Measurements from ENCODE around the gene TPST2.

Gene TPST2

GRCh38 chr22:26479043-26479791 lies 110.7 kb downstream of the TPST2 start:
- H3K4me3 ChIP-seq (ENCODE audit: low read length): peak overlapping the region; percentile 97
- no peaks in the 10 kb centered on the region for H3K9me2 ChIP-seq (replicated peaks; ENCODE audit: control insufficient read depth, low read length)
- peaks cover 68% of the 10 kb centered on the region for H3K4me1 ChIP-seq (ENCODE audit: control insufficient read depth, low read length)
- no peaks in the 10 kb centered on the region for H3K9me3 ChIP-seq (ENCODE audit: control insufficient read depth, insufficient read depth, low read length)
- peaks cover 83% of the 10 kb centered on the region for H3K36me3 ChIP-seq (ENCODE audit: control insufficient read depth, low read length)
- H3K27ac ChIP-seq (ENCODE audit: low read depth, low read length): peak overlapping the region; percentile 98
- H3K27me3 ChIP-seq (ENCODE audit: control insufficient read depth, low read length): no peaks in the 10 kb centered on the region
- TF ChIP-seq CTCF (IDR thresholded peaks at IDR 0.05; ENCODE audit: low read depth, low read length, poor library complexity, severe bottlenecking) (peak; percentile 36), EZH2phosphoT487 (IDR thresholded peaks at IDR 0.05; ENCODE audit: borderline replicate concordance, low read length) (no peak)
- peaks cover 29% of the 10 kb centered on the region for H3F3A ChIP-seq (ENCODE audit: control insufficient read depth, insufficient read depth)
- H4K20me1 ChIP-seq (ENCODE audit: control insufficient read depth, insufficient read depth, low read depth, low read length): no peaks in the 10 kb centered on the region
- peaks cover 98% of the 10 kb centered on the region for H3K79me2 ChIP-seq (ENCODE audit: control insufficient read depth, low read length)
- peak overlapping the region; percentile 98 for H3K4me2 ChIP-seq (ENCODE audit: low read length)

DNA sequence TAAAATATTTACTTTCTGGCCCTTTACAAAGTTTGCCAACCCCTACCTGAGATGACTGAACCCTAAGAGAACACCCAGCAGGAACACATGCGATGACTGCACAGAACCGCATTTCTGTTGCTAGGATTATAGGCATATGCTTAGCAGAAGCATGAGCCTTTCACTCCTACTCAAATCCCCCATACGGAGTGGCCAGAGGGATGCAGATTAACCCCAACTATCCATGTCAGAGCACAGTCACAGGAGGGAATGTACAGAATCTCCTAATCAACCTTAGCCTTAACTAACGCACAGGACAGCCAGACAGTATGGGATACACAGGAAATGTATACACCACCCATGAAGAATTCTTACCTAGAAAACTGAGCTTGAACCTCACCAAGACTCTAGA lies 112.6 kb downstream of the TPST2 start:
- no peaks in the 10 kb centered on the region for H3K27me3 ChIP-seq (ENCODE audit: control insufficient read depth, low read length)
- peaks cover 61% of the 10 kb centered on the region for H3K4me1 ChIP-seq (ENCODE audit: control insufficient read depth, low read length)
- H3K9me3 ChIP-seq (ENCODE audit: control insufficient read depth, insufficient read depth, low read length): no peaks in the 10 kb centered on the region
- no peaks in the 10 kb centered on the region for H3K9me2 ChIP-seq (replicated peaks; ENCODE audit: control insufficient read depth, low read length)
- H3F3A ChIP-seq (ENCODE audit: control insufficient read depth, insufficient read depth): peaks cover 19% of the 10 kb centered on the region
- H3K4me3 ChIP-seq (ENCODE audit: low read length): peak overlapping the region; percentile 97
- H3K79me2 ChIP-seq (ENCODE audit: control insufficient read depth, low read length): peaks cover 94% of the 10 kb centered on the region
- H3K4me2 ChIP-seq (ENCODE audit: low read length): peak overlapping the region; percentile 98
- H3K27ac ChIP-seq (ENCODE audit: low read depth, low read length): peak overlapping the region; percentile 9; the same call in 1 of the 2 replicates
- peaks cover 92% of the 10 kb centered on the region for H3K36me3 ChIP-seq (ENCODE audit: control insufficient read depth, low read length)
- TF ChIP-seq CTCF (IDR thresholded peaks at IDR 0.05; ENCODE audit: low read depth, low read length, poor library complexity, severe bottlenecking) (no peak), EZH2phosphoT487 (IDR thresholded peaks at IDR 0.05; ENCODE audit: borderline replicate concordance, low read length) (no peak)
- no peaks in the 10 kb centered on the region for H4K20me1 ChIP-seq (ENCODE audit: control insufficient read depth, insufficient read depth, low read depth, low read length)

DNA sequence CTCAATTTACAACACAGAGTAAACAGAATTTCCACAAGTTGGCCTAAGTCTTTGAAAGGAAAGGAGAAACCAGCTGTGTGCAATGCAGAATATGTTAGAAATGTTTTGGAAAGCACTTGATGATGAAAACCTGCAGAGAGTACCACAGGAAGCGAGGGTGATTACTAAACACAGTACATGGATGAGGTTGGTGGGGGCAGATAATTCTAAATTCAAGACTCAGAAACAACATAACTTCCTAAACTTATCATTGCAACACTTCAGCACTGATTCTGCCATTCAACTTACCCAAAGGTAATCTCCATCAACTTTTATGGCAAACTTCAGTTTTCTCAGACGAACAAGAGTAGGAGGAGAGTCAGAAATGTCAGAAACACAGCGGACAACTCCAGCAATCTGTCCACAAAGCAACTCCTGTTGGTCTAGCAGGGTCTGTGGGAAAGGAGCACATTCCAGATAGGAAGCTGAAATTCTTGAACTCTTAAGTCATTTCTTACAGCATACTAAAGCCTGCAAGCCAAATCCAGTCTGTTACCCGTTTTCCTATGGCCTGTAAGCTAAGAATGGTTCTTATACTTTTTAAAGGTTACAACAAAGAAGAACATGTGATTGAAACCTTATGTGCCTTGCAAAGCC lies 113.1 kb downstream of the TPST2 start:
- no peaks in the 10 kb centered on the region for H3K9me2 ChIP-seq (replicated peaks; ENCODE audit: control insufficient read depth, low read length)
- H3F3A ChIP-seq (ENCODE audit: control insufficient read depth, insufficient read depth): peaks cover 14% of the 10 kb centered on the region
- no peaks in the 10 kb centered on the region for H3K27me3 ChIP-seq (ENCODE audit: control insufficient read depth, low read length)
- 0 out of 2 replicates have a peak overlapping the region, but pooled peaks have one; percentile 9 for H3K27ac ChIP-seq (ENCODE audit: low read depth, low read length)
- peaks cover 89% of the 10 kb centered on the region for H3K79me2 ChIP-seq (ENCODE audit: control insufficient read depth, low read length)
- TF ChIP-seq CTCF (IDR thresholded peaks at IDR 0.05; ENCODE audit: low read depth, low read length, poor library complexity, severe bottlenecking) (no peak), EZH2phosphoT487 (IDR thresholded peaks at IDR 0.05; ENCODE audit: borderline replicate concordance, low read length) (no peak)
- no peaks in the 10 kb centered on the region for H4K20me1 ChIP-seq (ENCODE audit: control insufficient read depth, insufficient read depth, low read depth, low read length)
- H3K4me2 ChIP-seq (ENCODE audit: low read length): peak overlapping the region; percentile 98
- H3K4me3 ChIP-seq (ENCODE audit: low read length): peak overlapping the region; percentile 97
- no peaks in the 10 kb centered on the region for H3K9me3 ChIP-seq (ENCODE audit: control insufficient read depth, insufficient read depth, low read length)
- peaks cover 92% of the 10 kb centered on the region for H3K36me3 ChIP-seq (ENCODE audit: control insufficient read depth, low read length)
- peaks cover 56% of the 10 kb centered on the region for H3K4me1 ChIP-seq (ENCODE audit: control insufficient read depth, low read length)
